Stimulated activated naive CD8-positive, alpha-beta T cell treated with anti-CD3 and anti-CD28 coated beads, Interleukin-15, Interleukin-2, amounts not matched to agents 100 ng/mL and 50 ng/mL, for 24 hours (primary cell): ENCODE data around the gene ZGPAT.

Source experiments
- H3K27ac Mint-ChIP-seq: one replicate; pipeline ENCODE4 v1.8.0; 2021; ENCODE audit warnings: mild to moderate bottlenecking, mixed read lengths
- H3K27me3 Mint-ChIP-seq: one replicate; pipeline ENCODE4 v1.8.0; 2021; ENCODE audit warnings: mixed read lengths
- H3K36me3 Mint-ChIP-seq: one replicate; pipeline ENCODE4 v1.8.0; 2021; ENCODE audit warnings: low read depth, mixed read lengths
- H3K4me1 Mint-ChIP-seq: one replicate; pipeline ENCODE4 v1.8.0; 2021; ENCODE audit warnings: low read depth, mixed read lengths
- H3K4me3 Mint-ChIP-seq: one replicate; pipeline ENCODE4 v1.8.0; 2021; ENCODE audit warnings: mild to moderate bottlenecking, mixed read lengths
- H3K9me3 Mint-ChIP-seq: one replicate; pipeline ENCODE4 v1.8.0; 2021; ENCODE audit warnings: mixed read lengths

The ZGPAT gene

GRCh38 chr20:63759377-63759901 is 51.6 kb downstream of the ZGPAT start:
- H3K9me3 Mint-ChIP-seq = no peaks in the 10 kb centered on the region
- no peaks in the 10 kb centered on the region for H3K36me3 Mint-ChIP-seq
- H3K27ac Mint-ChIP-seq = no peak overlapping the region
- H3K4me3 Mint-ChIP-seq = no peak overlapping the region
- no peaks in the 10 kb centered on the region for H3K27me3 Mint-ChIP-seq
- H3K4me1 Mint-ChIP-seq = peaks cover 5% of the 10 kb centered on the region

DNA sequence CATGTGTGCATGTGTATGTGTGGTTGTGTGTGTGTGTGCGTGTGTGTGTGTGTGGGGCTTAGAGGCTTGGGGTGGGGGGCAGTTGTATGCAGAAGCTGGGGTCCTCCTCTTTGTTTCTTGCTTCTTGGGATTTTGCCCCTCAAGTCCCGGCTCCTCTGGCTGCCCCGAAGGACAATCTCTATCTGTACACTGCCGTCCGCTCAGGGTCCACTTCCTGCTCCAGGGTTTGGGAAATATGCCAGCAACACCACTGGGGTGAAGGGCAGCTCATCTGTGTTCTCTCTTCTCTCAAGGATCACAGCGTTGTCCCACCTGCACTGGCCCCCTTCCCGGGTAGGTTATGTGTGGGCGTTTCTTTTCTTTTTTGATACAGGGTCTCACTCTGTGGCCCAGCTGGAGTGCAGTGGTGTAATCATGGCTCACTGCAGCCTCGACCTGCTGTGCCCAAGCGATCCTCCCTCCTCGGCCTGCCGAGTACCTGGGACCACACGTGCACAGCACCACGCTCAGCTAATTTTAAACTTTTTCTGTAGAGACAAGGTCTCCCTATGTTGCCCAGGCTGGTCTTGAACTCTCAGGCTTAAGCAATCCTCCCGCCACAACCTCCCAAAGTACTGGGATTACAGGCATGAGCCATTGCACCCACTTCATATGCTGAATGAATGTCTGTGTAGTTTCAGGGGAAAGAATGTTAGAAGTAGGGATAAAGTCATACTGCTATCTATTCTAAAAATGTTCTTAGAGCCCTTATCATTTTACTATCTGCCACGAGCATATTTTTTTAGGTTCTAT is 57.4 kb downstream of the ZGPAT start:
- Mint-ChIP-seq H3K27ac (no peak overlapping the region), H3K4me1 (no peaks in the 10 kb centered on the region), H3K36me3 (no peaks in the 10 kb centered on the region), H3K9me3 (no peaks in the 10 kb centered on the region), H3K27me3 (no peaks in the 10 kb centered on the region), H3K4me3 (no peak overlapping the region)

DNA sequence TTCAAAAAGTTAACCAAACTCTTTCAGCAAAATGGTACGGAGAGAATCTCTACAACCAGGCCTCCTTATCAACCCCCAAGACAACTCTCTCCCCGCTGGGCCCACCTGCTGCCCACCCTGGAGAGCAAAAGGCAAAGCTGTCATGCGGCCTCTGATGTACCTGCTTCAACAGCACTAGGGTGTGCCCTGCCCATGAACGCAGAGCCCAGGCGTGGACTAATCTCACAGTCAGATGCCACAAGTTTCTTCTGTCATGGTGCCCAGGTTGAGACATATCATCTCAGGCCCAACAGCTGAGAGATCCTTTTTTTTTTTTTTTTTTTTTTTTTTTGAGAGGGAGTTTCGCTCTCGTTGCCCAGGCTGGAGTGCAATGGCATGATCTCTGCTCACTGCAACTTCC is 58.1 kb downstream of the ZGPAT start:
- H3K9me3 Mint-ChIP-seq = no peaks in the 10 kb centered on the region
- H3K27ac Mint-ChIP-seq = no peak overlapping the region
- no peaks in the 10 kb centered on the region for H3K36me3 Mint-ChIP-seq
- H3K4me3 Mint-ChIP-seq = no peak overlapping the region
- H3K27me3 Mint-ChIP-seq = no peaks in the 10 kb centered on the region
- H3K4me1 Mint-ChIP-seq = no peaks in the 10 kb centered on the region

- H3K27me3 Mint-ChIP-seq = no peaks in the 10 kb centered on the region
These were observed 59.0 kb downstream of the ZGPAT start for GRCh38 chr20:63766695-63767426.

DNA sequence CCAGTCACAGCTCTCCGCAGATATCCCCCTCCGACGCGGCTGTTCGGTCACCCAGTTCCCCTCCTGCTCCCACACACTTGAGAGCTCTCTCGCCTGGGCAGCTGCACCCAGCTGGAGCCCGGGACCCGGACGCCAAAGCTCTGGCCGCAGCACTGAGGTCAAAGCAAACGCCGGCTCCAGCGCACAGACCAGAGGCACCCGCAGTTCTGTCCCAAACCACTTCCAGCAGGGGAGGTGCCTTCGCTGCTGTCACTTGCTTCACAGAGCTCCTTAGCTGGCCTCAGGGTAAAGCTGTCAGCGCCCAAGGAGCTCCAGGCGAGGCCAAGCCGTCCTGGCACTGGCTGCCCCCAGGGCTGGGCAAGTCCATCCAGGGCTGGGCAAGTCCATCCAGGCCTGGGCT is 59.6 kb downstream of the ZGPAT start:
- Mint-ChIP-seq H3K36me3 (no peaks in the 10 kb centered on the region), H3K27ac (no peak overlapping the region)

More at GRCh38 chr20:63766695-63767426, 59.0 kb downstream of the ZGPAT start:
- no peak overlapping the region for H3K27ac Mint-ChIP-seq
- no peaks in the 10 kb centered on the region for H3K4me1 Mint-ChIP-seq
- H3K4me3 Mint-ChIP-seq = no peak overlapping the region
- no peaks in the 10 kb centered on the region for H3K36me3 Mint-ChIP-seq
- H3K9me3 Mint-ChIP-seq = no peaks in the 10 kb centered on the region

DNA sequence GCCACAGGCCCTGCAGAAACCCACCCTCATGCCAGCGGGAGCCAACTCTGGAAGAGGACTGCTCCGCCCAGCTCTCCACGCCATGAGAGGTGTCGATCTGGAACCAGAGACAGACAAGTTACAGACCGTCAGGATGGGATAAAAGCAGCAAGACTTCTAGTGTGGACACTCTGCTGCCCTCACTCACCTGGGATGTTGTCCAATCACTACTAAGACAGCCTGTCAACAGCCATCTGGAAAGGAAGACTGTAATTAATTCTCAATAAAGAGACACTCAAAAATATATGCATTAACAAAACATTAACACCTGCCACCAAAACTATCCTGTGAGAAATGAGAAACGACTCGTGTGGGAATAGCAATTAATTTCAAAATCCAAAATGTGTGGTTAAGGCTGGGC is 60.0 kb downstream of the ZGPAT start:
- Mint-ChIP-seq H3K4me1 (no peaks in the 10 kb centered on the region), H3K9me3 (no peaks in the 10 kb centered on the region), H3K27ac (no peak overlapping the region), H3K4me3 (no peak overlapping the region), H3K36me3 (no peaks in the 10 kb centered on the region), H3K27me3 (no peaks in the 10 kb centered on the region)

More for the DNA sequence above, 59.6 kb downstream of the ZGPAT start:
- Mint-ChIP-seq H3K9me3 (no peaks in the 10 kb centered on the region), H3K27me3 (no peaks in the 10 kb centered on the region), H3K4me3 (no peak overlapping the region), H3K4me1 (no peaks in the 10 kb centered on the region)

DNA sequence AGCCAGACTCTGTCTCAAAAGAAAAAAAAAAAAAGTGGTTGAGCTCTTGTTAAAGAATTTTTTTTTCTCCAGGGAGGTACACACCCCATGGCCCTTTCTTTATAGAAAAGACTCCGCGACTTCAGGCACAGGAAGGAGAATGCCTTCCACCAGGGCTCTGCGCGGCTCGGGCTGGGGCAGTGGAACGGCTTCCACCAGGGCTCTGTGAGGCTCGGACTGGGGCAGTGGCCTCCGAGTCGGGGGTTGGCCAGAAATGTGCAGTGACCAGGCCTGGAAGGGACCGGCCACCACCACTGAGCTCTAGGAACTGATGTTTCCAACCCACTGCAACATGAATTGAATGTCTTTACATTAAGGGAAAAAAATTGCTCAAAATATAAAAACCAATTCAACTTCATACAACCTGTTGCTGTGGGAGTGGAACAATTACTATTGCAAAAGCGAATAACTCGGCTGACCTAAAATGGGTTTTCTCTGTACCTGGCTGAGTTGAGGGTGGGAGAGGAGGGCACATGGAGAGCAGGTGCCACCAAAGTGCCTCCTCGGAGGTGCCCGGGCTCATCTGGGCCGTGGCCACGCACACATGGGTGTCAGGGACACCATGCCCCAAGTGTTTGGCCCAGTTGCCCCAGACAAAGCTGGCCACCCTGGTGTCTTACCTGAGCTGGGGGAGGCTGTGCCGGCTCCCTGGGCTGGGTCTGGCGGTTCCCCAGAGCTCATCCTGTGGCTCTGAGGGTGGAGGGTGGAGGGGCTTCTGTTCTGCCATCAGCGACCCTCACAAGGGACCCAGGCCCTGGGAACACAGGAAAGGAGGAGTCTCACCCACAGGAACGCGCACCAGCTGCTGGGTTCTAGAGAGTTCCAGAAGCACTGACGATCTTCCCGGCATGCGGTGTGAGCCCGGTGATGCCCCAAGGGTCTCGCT is 61.0 kb downstream of the ZGPAT start:
- H3K9me3 Mint-ChIP-seq = no peaks in the 10 kb centered on the region
- no peak overlapping the region for H3K27ac Mint-ChIP-seq
- no peaks in the 10 kb centered on the region for H3K4me1 Mint-ChIP-seq

DNA sequence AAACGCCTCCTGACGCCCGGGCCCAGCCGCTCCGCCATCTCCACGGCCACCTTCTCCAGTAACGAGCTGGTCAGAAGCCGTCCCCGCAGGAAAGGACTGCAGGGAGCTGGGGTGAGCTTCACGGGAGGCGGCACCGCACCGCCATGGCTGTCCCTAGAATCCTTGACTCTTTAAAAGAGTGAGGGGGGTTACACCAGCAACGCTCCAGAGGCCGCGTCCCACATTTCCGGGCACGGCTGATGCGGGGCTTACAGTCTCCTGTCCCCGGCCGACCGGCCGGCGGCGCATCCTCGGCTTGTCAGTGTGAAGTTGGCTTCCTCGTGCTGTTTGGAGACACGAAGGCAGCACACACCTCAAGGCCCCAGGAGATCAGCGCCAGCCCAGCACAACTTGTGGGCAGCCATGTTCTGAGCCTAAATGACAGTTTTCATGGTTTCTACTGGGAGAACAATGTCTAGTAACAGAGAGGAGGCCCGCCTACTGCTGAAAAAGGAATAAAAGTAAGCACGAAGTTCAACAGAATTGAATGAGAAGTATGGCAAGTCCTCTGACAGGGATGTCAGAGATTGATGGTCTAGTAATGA is 62.1 kb downstream of the ZGPAT start:
- no peaks in the 10 kb centered on the region for H3K36me3 Mint-ChIP-seq
- H3K27me3 Mint-ChIP-seq = no peaks in the 10 kb centered on the region

More for the DNA sequence above, 61.0 kb downstream of the ZGPAT start:
- no peak overlapping the region for H3K4me3 Mint-ChIP-seq
- no peaks in the 10 kb centered on the region for H3K27me3 Mint-ChIP-seq
- no peaks in the 10 kb centered on the region for H3K36me3 Mint-ChIP-seq

GRCh38 chr20:63771046-63771707 is 63.3 kb downstream of the ZGPAT start:
- no peaks in the 10 kb centered on the region for H3K9me3 Mint-ChIP-seq
- H3K4me3 Mint-ChIP-seq = no peak overlapping the region
- no peak overlapping the region for H3K27ac Mint-ChIP-seq
- H3K36me3 Mint-ChIP-seq = no peaks in the 10 kb centered on the region
- no peaks in the 10 kb centered on the region for H3K27me3 Mint-ChIP-seq
- peaks cover 3% of the 10 kb centered on the region for H3K4me1 Mint-ChIP-seq

More for the DNA sequence above, 62.1 kb downstream of the ZGPAT start:
- Mint-ChIP-seq H3K4me3 (no peak overlapping the region), H3K4me1 (peaks cover 3% of the 10 kb centered on the region), H3K9me3 (no peaks in the 10 kb centered on the region), H3K27ac (no peak overlapping the region)

GRCh38 chr20:63772781-63773518 is 65.1 kb downstream of the ZGPAT start:
- Mint-ChIP-seq H3K36me3 (no peaks in the 10 kb centered on the region), H3K27ac (no peak overlapping the region), H3K27me3 (no peaks in the 10 kb centered on the region), H3K4me1 (peaks cover 3% of the 10 kb centered on the region), H3K9me3 (no peaks in the 10 kb centered on the region), H3K4me3 (no peak overlapping the region)

DNA sequence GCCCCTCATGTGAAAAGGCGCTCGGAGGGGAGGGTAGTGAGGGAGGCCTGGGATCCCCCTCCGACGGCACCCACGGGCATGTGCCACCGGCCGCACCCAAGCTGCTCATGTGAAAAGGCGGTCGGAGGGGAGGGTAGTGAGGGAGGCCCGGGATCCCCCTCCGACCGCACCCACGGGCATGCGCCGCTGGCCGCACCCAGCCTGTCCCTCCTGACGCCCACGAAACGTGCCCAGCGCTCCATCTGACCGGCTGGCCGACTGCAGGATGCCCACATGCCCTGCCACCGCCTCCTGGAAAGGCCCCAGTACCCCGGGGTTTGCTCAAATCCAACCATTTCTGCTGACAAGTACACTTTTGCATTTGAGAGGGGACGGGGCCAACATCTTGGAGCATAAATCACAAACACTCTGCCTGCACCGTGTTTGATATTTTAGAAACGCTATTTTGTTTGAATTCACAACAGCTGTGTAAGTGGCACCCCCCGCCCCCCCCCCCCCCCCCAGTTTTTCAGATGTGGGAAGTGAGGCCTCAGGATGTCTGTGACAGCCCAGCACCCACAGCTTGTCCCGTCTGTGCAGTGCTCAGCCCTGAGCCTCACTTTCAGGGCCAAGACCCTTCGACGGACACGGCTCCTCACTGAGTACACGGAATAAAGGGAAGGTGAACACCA is 65.9 kb downstream of the ZGPAT start:
- Mint-ChIP-seq H3K36me3 (no peaks in the 10 kb centered on the region), H3K9me3 (no peaks in the 10 kb centered on the region), H3K4me1 (peaks cover 3% of the 10 kb centered on the region), H3K27ac (no peak overlapping the region), H3K4me3 (no peak overlapping the region), H3K27me3 (no peaks in the 10 kb centered on the region)

DNA sequence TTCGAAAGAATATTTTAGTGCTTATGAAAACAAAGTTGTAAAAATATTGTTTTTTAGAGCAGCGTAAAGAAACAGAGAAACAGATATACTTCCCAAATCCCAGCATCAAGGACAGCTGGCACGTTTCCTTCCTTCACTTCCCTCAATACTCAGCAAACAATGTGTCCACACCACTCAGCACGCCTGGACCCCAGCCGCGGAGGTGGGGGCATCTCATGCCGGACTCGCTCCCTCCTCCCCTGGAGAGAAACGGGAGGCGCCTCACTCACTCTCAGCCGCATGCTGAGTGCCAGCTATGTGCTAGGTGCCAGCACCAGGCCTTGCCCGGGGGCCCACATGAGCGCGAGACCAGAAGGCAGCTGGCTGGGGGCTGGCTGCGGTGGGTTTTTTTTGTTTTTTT is 66.5 kb downstream of the ZGPAT start:
- Mint-ChIP-seq H3K4me1 (peaks cover 3% of the 10 kb centered on the region), H3K36me3 (no peaks in the 10 kb centered on the region), H3K27me3 (no peaks in the 10 kb centered on the region), H3K27ac (no peak overlapping the region), H3K9me3 (no peaks in the 10 kb centered on the region), H3K4me3 (no peak overlapping the region)
